HG03103 (cell line): ENCODE data around the gene GABRR3.
"Not testable (repeated sequence)": the region's sequence is repeated elsewhere in the genome, so short reads cannot be mapped to it uniquely, and the experiment has no call there.

Source experiments
- ATAC-seq: cut with Tn5 transposase; IDR thresholded peaks from one replicate; pipeline ENCODE4 v1.9.1; 2021; ENCODE audit warnings: low read depth; ENCODE audit not compliant: unreplicated experiment

The GABRR3 gene

DNA sequence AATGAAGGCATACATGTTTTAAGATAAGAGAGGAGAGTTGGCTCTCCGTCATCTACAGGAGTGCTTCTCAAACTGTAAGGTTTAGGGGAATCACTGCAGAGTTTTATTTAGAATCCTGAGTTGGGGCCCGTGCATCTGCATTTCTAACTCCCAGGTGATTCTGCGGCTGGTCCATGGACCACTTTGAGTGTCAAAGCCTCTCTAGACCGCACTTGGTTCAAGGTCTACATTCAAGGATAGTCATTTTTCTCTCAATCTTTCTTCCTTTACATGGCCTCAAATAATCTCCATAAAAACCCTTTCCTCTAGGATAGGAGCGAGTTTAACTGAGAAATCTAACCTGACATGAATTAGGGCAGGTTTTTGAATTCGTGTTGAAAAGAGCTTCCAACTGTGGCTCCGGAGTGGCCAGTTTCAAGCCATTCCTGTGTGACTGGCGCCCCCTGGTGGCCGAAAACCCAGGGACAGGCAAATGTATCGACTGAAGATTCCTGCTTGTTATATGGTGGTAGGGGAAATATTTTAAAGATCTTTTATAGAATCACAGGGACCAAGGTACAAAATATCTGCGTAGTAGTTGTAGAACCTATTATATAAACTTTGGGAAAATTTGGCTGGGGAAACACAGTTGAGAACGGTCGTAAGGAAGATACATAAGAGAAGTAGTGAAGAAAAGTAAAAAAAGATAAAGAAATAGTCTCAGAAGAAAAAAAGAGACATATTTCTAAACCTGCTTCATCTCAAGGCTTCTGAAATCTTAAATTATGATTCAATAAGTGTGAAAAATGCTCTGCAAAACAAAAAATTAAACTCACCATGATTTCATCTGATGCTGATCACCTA lies 11.9 kb downstream of the GABRR3 start:
- peak; percentile 63 for ATAC-seq

DNA sequence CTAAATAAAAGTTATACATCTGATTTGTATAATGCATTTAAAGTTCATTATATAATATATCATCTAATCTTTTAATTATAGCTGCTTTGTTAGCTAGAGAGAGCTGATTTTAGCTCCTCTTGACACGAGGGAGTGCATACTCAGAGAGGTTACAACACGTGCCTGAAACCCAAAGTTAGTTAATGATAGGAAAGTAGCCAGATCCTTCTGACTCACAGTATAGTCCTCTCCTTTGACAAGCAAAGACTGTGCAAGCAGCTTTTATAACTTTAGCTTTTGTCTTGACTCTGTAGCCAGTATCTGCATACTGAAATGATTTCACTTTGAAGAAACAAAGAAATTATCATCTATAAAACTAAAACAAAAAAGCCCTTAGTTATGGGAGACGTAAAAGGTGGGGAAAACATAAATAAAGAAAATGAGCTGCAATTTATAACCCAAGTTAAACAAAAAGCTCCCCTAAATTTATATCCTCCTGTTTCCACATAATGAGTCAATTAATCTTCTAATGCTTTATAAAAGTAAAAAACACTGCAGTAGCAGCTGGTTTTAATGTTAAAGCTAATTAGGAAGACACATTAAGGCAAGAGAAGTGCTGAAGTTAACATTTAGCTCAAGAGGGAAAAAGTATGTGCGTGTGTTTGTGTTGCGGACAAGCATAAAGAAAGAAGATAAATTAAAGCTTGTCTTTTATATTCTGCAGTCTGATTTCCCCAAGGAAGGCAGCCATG lies 13.1 kb downstream of the GABRR3 start:
- no peak for ATAC-seq

DNA sequence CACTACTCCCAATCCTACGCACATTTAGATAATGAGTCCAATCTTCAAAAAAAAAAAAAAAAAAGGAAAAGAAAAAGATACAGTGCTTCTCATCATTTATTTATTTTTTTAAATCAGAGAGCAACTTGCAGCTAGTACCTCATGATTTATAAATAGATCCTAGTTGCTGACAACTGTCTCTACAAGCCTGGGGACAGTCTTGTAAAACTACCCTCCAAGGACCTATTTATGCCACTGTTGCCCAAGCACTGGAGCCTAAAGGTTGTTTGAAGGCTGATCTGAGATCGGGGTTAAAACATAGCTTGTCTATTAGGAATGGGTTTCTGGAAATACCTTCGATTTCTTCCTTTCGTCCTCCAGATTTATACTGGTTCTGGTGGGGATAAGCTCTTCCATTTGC lies 14.7 kb downstream of the GABRR3 start:
- ATAC-seq = no peak

GRCh38 chr3:98018301-98018700 lies 16.8 kb downstream of the GABRR3 start:
- ATAC-seq = no peak

DNA sequence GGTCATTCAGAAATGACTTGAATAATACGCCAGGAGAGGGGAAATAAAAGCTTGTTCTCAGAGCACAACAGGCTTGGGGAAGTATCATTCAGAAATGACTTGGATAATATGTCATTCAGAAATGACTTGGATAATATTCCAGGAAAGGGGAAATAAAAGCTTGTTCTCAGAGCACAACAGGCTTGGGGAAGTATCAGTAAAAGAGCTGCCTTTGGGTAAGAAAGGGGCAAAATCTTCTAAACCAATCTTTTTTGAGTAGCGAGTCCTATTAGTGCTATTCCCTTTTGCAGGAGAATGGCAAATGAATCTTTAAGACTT lies 20.9 kb downstream of the GABRR3 start:
- no peak for ATAC-seq

GRCh38 chr3:98013411-98014267 lies 21.5 kb downstream of the GABRR3 start:
- ATAC-seq = no peak

DNA sequence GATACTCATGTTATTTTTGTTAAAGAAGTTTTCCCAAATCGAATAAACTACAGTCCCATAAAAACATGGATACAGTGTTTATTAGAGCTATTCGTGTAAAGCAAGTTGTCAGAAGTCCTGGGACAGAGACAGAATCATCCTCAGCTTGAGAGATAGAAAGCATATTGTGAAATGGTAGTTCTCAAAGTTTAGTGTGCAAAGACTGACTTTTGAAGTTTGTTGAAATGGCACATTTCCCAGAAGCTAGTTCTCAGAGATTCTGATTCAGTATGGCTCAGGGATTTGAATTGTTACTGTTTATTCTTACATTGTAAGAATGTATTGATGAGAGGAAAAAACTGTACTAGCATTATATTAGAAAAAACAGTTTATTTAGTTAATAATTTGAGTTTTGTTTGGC lies 22.1 kb downstream of the GABRR3 start:
- no peak for ATAC-seq

DNA sequence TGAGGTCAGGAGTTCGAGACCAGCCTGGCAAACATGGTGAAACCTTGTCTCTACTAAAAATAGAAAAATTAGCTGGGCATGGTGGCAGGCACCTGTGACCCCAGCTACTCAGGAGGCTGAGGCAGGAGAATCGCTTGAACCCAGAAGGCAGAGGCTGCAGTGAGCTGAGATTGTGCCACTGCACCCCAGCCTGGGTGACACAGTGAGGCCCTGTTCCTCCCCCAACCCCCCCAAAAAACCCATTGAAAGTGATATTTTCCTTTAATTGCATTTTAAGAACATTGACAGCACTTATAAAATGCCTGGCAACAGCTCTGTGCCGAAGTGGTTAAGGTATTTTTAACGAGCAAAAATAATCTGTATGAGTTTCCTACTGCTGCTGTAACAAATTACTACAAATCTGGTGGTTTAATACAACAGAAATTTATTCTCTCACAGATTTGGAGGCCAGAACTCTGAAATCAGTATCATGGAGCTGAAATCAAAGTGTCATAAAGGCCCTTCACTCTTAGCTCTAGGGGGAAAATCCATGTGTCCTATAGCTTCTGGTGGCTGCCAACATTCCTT lies 24.1 kb downstream of the GABRR3 start:
- ATAC-seq = not testable (repeated sequence)

DNA sequence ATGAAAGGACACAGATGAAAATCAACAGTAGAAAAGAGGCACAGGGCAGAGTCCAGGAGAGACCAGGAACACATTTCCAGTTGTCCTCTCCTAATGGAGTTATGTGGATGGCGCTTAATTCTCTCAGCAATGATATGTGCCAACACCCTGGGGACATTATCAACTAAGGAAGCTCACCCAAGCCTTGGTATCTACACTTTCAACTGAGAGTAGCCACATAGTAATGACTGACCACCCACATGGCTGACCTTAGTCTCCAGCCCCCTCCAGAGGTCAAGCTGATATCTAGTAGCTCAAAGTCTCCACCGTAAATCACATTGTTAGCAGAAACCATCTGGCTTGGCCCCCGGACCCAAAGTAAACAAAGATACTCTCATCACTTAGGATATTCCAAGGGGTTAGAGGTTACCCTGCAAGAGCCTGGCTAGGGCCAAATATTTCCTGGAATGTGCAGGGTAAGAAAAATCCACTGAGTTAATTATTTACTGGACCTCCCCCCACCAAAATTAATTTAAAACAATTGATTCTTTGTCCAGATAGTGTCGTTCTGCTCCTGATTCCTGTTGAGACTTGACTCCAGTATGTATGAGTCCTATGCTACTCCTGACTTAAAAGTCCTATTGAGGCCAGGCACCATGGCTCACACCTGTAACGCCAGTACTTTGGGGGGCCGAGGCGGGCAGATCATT lies 24.8 kb downstream of the GABRR3 start:
- no peak for ATAC-seq

GRCh38 chr3:98008855-98009254 lies 26.3 kb downstream of the GABRR3 start:
- ATAC-seq = peak; percentile 55

DNA sequence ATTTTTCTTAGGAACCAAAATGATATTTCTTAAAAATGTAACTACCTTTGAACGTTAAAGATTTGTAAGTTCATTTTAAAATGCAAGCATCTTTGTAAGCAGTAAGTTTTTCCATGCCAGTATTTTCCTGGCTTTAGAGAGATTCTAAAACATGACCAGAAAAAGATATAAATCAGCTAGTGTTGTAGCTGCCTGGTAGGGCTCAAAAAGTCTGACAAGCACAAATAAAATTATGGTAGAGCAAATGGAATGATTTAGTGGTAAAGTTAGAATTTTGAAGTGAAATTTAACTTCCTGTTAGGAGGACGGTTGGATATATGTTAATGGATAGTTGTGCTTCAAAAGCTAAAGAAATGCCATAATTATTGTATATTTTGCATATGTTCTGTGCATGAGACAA lies 29.7 kb downstream of the GABRR3 start:
- no peak for ATAC-seq

GRCh38 chr3:98004721-98005120 lies 30.4 kb downstream of the GABRR3 start:
- ATAC-seq = no peak

- peak; percentile 73 for ATAC-seq
Observed at GRCh38 chr3:98003306-98003969, 31.7 kb downstream of the GABRR3 start.

- no peak for ATAC-seq
Observed at GRCh38 chr3:98002717-98003116, 32.4 kb downstream of the GABRR3 start.

GRCh38 chr3:97999994-98000393 lies 35.1 kb downstream of the GABRR3 start:
- ATAC-seq = no peak

DNA sequence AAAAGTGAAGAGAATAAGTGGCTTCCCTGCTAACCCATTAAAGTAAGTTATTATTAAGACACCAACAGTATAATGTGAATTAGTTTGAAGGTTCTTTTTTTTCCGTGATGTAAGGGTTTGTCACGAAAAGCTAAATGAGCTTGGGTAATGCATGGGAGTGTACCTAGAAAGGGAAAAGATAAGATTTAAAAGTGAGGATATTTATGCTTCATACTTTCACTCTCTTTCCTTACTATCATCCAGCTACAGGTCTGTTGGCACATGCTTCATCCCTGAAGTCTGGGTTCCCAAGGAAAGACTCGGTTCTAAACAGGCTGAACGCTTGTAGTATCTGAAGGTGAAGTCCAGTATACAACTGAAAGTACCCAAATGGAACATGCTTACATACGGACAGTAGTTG lies 36.0 kb downstream of the GABRR3 start:
- ATAC-seq = no peak

- peak; percentile 49 for ATAC-seq
Observed at GRCh38 chr3:97996988-97997387, 38.1 kb downstream of the GABRR3 start.

DNA sequence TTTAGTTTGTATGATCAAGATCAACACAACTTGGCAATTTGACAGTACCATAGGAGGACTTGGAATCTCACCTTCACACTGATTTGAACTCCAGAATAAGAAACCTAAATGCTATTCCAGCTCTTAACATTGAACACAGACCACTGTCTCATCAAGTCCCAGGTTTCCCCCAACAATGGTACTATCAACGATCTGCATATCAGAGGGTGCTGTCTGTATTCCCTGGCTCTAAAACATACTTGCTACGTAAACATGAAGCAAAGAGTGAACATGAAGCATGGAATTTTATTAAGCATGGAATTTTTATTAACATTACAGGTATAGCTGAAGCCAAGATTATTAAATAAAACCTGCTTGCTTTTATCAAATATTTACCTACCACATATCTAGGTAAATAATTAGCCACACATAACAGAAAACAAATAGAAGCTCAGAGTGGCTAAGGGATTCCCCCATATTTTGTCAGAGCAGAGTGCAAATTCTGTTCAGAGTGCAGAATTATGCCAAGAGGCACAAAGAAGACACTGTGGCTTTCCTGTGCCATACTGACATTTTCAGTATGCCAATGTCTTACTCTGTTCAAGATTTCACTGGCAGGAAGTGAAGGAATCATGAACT lies 40.7 kb downstream of the GABRR3 start:
- ATAC-seq = no peak

DNA sequence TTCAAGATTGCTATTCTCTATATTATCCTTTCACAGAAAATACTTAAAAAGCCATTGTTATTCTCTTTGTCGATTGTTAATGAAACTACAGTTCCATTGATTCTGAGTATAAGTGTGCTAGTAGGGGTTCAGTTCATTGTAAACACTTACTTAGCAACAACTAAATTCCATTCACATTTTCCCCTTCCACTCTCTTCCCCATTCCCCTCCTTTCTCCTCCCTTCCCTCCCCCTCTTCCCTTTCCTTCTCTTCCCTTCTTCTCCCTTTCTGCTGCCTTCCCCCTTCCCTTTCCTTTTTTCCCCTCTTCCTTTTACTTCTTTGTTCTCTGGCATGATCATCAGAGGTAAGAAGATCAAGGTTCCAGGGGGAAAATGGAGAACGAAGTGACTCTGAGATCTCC lies 41.6 kb downstream of the GABRR3 start:
- ATAC-seq = no peak
